Activated CD8-positive, alpha-beta T cell treated with anti-CD3 and anti-CD28 coated beads for 36 hours (primary cell): ENCODE data around the gene ASS1. TPM values are rescaled to one million over a fixed set of nuclear protein-coding genes. Genes with fewer than 3 reads are reported as not detected.

Source experiments
- ATAC-seq: fragments of 200-7000 bp; cut with Tn5 transposase; one replicate; pipeline ENCODE4 v1.10.0; 2021; ENCODE audit warnings: mild to moderate bottlenecking, moderate library complexity
- CTCF ChIA-PET: fragments of 350-600 bp; sonication (Branson Sonifier 250); formaldehyde crosslinking; loops from one replicate; lab custom pipeline; 2021; ENCODE audit warnings: antibody characterized with exemption; lab: Charles Lee
- POLR2A ChIA-PET: fragments of 350-600 bp; sonication (Branson Sonifier 250); formaldehyde crosslinking; loops from one replicate; lab custom pipeline; 2021; ENCODE audit warnings: antibody characterized with exemption; lab: Charles Lee
- DNase-seq: peaks from one replicate; pipeline ENCODE4 v3.0.0-alpha.2; 2020
- H3K27ac Mint-ChIP-seq: one replicate; pipeline ENCODE4 v1.8.0; 2021; ENCODE audit warnings: mild to moderate bottlenecking, mixed read lengths
- H3K27me3 Mint-ChIP-seq: one replicate; pipeline ENCODE4 v1.8.0; 2021; ENCODE audit warnings: mixed read lengths
- H3K36me3 Mint-ChIP-seq: one replicate; pipeline ENCODE4 v1.8.0; 2021; ENCODE audit warnings: low read depth, mixed read lengths
- H3K4me1 Mint-ChIP-seq: one replicate; pipeline ENCODE4 v1.8.0; 2021; ENCODE audit warnings: low read depth, mixed read lengths
- H3K4me3 Mint-ChIP-seq: one replicate; pipeline ENCODE4 v1.8.0; 2021; ENCODE audit warnings: mild to moderate bottlenecking, moderate library complexity, mixed read lengths
- H3K9me3 Mint-ChIP-seq: one replicate; pipeline ENCODE4 v1.8.0; 2021; ENCODE audit warnings: mixed read lengths
- CTCF ChIP-seq: fragments of 200-600 bp; IDR thresholded peaks from one replicate; pipeline ENCODE4 v1.8.0; 2022; ENCODE audit warnings: antibody characterized with exemption, mild to moderate bottlenecking
- intact Hi-C: fragments of 100-400 bp; cut with micrococcal nuclease; formaldehyde crosslinking; loops from one replicate; pipeline ENCODE4 v1.10.0; 2022
- total RNA-seq, 2 experiments: library from RNA; stranded (reverse); gene quantifications; one replicate each; pipeline ENCODE4 v1.2.3, GENCODE V29; 2021

Gene ASS1
- total RNA-seq, 2 experiments from 2014 or later: 9.8 to 11.5 TPM

DNA sequence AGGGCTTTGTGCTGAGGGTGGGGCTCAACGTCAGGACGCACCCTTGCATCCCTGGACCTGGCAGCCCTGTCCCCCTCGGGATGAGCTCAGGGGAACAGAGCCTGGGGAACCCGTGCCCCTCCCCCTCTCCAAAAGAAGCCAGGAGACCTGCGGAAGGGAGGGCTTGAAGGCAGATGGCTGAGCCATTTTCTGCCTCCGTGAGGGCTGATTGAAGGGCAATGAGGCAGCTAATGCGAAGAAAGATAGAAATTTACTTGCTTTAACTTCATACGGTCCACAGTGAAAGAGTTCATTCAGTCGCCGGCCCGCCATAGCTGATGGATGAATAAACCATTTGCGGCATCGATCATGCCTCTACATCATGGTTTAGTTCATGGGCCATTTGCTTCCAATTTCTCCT, 28.8 kb downstream of the ASS1 start:
- ATAC-seq: no peak
- no peak overlapping the region for H3K4me3 Mint-ChIP-seq
- H3K36me3 Mint-ChIP-seq: no peaks in the 10 kb centered on the region
- CTCF ChIA-PET: no interaction called here
- POLR2A ChIA-PET: no interaction called here
- no peak for DNase-seq
- no peak for TF ChIP-seq CTCF
- intact Hi-C loops: no loop called here
- no peak overlapping the region for H3K27ac Mint-ChIP-seq
- no peaks in the 10 kb centered on the region for H3K4me1 Mint-ChIP-seq
- no peaks in the 10 kb centered on the region for H3K9me3 Mint-ChIP-seq
- H3K27me3 Mint-ChIP-seq: peaks cover 19% of the 10 kb centered on the region

GRCh38 chr9:130474106-130474505, 29.3 kb downstream of the ASS1 start:
- no peak for TF ChIP-seq CTCF
- H3K27ac Mint-ChIP-seq: no peak overlapping the region
- no peaks in the 10 kb centered on the region for H3K9me3 Mint-ChIP-seq
- no peaks in the 10 kb centered on the region for H3K4me1 Mint-ChIP-seq
- no peaks in the 10 kb centered on the region for H3K36me3 Mint-ChIP-seq
- no peak for ATAC-seq
- no peak for DNase-seq
- ChIA-PET CTCF (no interaction called here), POLR2A (no interaction called here)
- no peak overlapping the region for H3K4me3 Mint-ChIP-seq
- H3K27me3 Mint-ChIP-seq: peaks cover 16% of the 10 kb centered on the region
- intact Hi-C loops: no loop called here

GRCh38 chr9:130476151-130476730, 31.5 kb downstream of the ASS1 start:
- no peaks in the 10 kb centered on the region for H3K4me1 Mint-ChIP-seq
- H3K9me3 Mint-ChIP-seq: no peaks in the 10 kb centered on the region
- POLR2A ChIA-PET: interaction anchor here (1.5 kb wide), 1 partner anchor 217 kb away, joined by 4 read pairs; the partner anchor contains the start of gene EXOSC2
- no peak overlapping the region for H3K4me3 Mint-ChIP-seq
- peaks cover 14% of the 10 kb centered on the region for H3K27me3 Mint-ChIP-seq
- no peaks in the 10 kb centered on the region for H3K36me3 Mint-ChIP-seq
- intact Hi-C loops: no loop called here
- CTCF ChIA-PET: no interaction called here
- no peak for TF ChIP-seq CTCF
- ATAC-seq (no peak), DNase-seq (no peak)
- H3K27ac Mint-ChIP-seq: no peak overlapping the region

DNA sequence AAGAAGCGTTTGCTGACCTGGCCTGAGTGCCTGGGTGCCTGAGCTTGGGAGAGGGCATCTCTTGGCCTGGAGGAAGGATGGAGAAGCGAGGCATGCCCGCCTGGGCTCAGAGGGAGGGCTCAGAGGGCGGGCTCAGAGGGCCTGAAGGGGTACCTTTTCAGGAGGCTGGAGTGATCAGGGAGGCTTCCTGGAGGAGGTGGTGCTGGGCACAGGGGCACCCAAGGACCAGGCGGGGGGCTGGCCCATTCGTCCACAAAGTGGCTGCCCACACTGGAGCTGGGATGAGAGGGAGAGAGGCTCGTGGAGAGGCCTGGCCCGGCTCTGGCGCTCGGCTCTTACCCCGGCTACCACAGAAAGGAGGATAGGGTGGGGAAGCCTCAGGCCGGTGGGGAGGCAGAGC, 32.8 kb downstream of the ASS1 start:
- Mint-ChIP-seq H3K9me3 (no peaks in the 10 kb centered on the region), H3K36me3 (no peaks in the 10 kb centered on the region), H3K4me1 (no peaks in the 10 kb centered on the region), H3K4me3 (no peak overlapping the region), H3K27ac (no peak overlapping the region), H3K27me3 (peaks cover 14% of the 10 kb centered on the region)
- DNase-seq: no peak
- POLR2A ChIA-PET: interaction anchor here (0.6 kb wide), 1 partner anchor 33 kb away, joined by 4 read pairs; no protein-coding TSS in a partner anchor
- CTCF ChIA-PET: interaction anchor here (1.1 kb wide), 1 partner anchor 17 kb away, joined by 3 read pairs; no protein-coding TSS in a partner anchor
- no peak for TF ChIP-seq CTCF
- no peak for ATAC-seq
- intact Hi-C loops: no loop called here

DNA sequence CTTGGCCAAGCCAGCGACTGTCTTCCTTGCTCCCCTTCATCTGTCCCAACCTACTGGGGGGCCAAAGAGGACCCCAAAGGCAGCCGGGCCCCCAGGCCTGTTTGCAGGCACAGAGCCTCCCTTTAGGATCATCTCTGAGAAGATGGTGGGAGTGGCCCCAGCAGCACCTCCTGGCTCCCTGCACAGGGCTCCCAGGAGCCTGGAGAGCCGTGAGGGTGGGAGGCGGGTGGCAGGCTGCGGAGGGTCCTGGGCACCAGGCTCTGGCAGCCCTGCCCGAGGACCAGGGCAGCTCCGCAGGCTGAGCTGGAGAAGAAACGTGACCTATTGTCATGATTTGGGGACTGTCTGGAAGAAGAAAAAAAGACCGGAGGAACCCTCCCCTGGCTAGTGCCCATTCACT, 33.4 kb downstream of the ASS1 start:
- no peaks in the 10 kb centered on the region for H3K36me3 Mint-ChIP-seq
- H3K9me3 Mint-ChIP-seq: no peaks in the 10 kb centered on the region
- no peak for TF ChIP-seq CTCF
- H3K27ac Mint-ChIP-seq: no peak overlapping the region
- CTCF ChIA-PET: no interaction called here
- DNase-seq (no peak), ATAC-seq (no peak)
- no peaks in the 10 kb centered on the region for H3K4me1 Mint-ChIP-seq
- intact Hi-C loops: no loop called here
- POLR2A ChIA-PET: no interaction called here
- no peak overlapping the region for H3K4me3 Mint-ChIP-seq
- H3K27me3 Mint-ChIP-seq: peaks cover 17% of the 10 kb centered on the region
